Stimulated activated CD4-positive, alpha-beta T cell treated with anti-CD3 and anti-CD28 coated beads, TNF-alpha, amount 100 ng/mL, for 4 hours (primary cell): ENCODE data around the gene DYRK1B.
"Not testable (repeated sequence)": the region's sequence is repeated elsewhere in the genome, so short reads cannot be mapped to it uniquely, and the experiment has no call there.

Experiments
- DNase-seq, 3 experiments: peaks; one replicate each; pipeline ENCODE4 v3.0.0-alpha.2; 2020; ENCODE audit warnings: low read depth in 3 of 3

The DYRK1B gene

GRCh38 chr19:39810424-39810823, 23.5 kb downstream of the DYRK1B start:
- DNase-seq: no peak

- no peak for DNase-seq
Measured at GRCh38 chr19:39809368-39809767, 24.6 kb downstream of the DYRK1B start.

- DNase-seq: not testable (repeated sequence)
Measured at GRCh38 chr19:39808688-39809087, 25.3 kb downstream of the DYRK1B start.

GRCh38 chr19:39807846-39808364, 26.1 kb downstream of the DYRK1B start:
- no peak for DNase-seq

- no peak for DNase-seq
Measured at GRCh38 chr19:39805104-39805503, 28.9 kb downstream of the DYRK1B start.

GRCh38 chr19:39802958-39803357, 31.0 kb downstream of the DYRK1B start:
- DNase-seq: no peak

GRCh38 chr19:39797083-39797482, 36.9 kb downstream of the DYRK1B start:
- no peak for DNase-seq

- no peak for DNase-seq
Measured at GRCh38 chr19:39796000-39796498, 37.9 kb downstream of the DYRK1B start.

- no peak for DNase-seq
Measured at GRCh38 chr19:39795001-39795400, 39.0 kb downstream of the DYRK1B start.

- DNase-seq: peak; percentile 46 to 61 (median 50)
Measured at GRCh38 chr19:39792999-39793546, 40.9 kb downstream of the DYRK1B start.

- no peak for DNase-seq
Measured at GRCh38 chr19:39788244-39788643, 45.7 kb downstream of the DYRK1B start.

- DNase-seq: no peak
Measured at GRCh38 chr19:39780894-39781293, 53.1 kb downstream of the DYRK1B start.

- no peak for DNase-seq
Measured at GRCh38 chr19:39778763-39779162, 55.2 kb downstream of the DYRK1B start, which contains the start of gene LEUTX. TSS of gene LEUTX (plus strand) at chr19:39778854. CDS start at chr19:39778921, 67 bp downstream.
